Peyer's patch (tissue), 4 donors: ENCODE results near the gene SLC6A2. TPM values are rescaled to one million over a fixed set of nuclear protein-coding genes. Genes with fewer than 3 reads are reported as not detected.

Experiments
- DNase-seq, 3 donors: peaks; one replicate each; pipeline ENCODE4 v3.0.0-alpha.2; 2017 to 2019
- H3K27ac ChIP-seq, 4 donors: fragments of 200-600 bp; sonication (generic); one replicate each; pipeline ENCODE4 v1.5.1; 2016 to 2019
- H3K27me3 ChIP-seq, 2 donors: fragments of 200-600 bp; sonication (generic); one replicate each; pipeline ENCODE4 v1.5.1; 2019
- H3K36me3 ChIP-seq, 3 donors: fragments of 200-600 bp; sonication (generic); one replicate each; pipeline ENCODE4 v1.5.1; 2016 to 2019
- H3K4me1 ChIP-seq, 4 donors: fragments of 200-600 bp; sonication (generic); one replicate each; pipeline ENCODE4 v1.5.1; 2016 to 2019
- H3K4me3 ChIP-seq, 4 donors: fragments of 200-600 bp; sonication (generic); 1 replicate in 3 of 4; 2 replicates in 1 of 4; pipeline ENCODE4 v1.5.1; 2016 to 2019; ENCODE audit warnings: mild to moderate bottlenecking in 1 of 4
- H3K9me3 ChIP-seq, 4 donors: fragments of 200-600 bp; sonication (generic); one replicate each; pipeline ENCODE4 v1.5.1; 2016 to 2019; ENCODE audit warnings: mild to moderate bottlenecking in 1 of 4
- POLR2A ChIP-seq, 2 donors: fragments of 450-650 bp; IDR thresholded peaks; one replicate each; pipeline ENCODE4 v1.5.1; 2017; ENCODE audit warnings: antibody characterized with exemption in 2 of 2, mild to moderate bottlenecking in 2 of 2, moderate library complexity in 2 of 2
- total RNA-seq, 4 donors: library from RNA; depleted of rRNA; stranded (reverse); fragments of >200 nt; gene quantifications; one replicate each; pipeline ENCODE4 v1.1.0, GENCODE V29; 2016
- TF ChIP-seq, protein P1 (sequence below), 6 experiments: fragments of 450-650 bp in 4 of 6; fragments of 200-600 bp in 2 of 6; sonication (generic) in 1 of 6; IDR thresholded peaks; one replicate each; pipeline ENCODE4 v1.5.1; 2017 to 2019; ENCODE audit warnings: antibody characterized with exemption in 6 of 6, mild to moderate bottlenecking in 3 of 6, moderate library complexity in 1 of 6

Gene SLC6A2
- total RNA-seq, 4 donors from 2014 or later, result not detected

DNA sequence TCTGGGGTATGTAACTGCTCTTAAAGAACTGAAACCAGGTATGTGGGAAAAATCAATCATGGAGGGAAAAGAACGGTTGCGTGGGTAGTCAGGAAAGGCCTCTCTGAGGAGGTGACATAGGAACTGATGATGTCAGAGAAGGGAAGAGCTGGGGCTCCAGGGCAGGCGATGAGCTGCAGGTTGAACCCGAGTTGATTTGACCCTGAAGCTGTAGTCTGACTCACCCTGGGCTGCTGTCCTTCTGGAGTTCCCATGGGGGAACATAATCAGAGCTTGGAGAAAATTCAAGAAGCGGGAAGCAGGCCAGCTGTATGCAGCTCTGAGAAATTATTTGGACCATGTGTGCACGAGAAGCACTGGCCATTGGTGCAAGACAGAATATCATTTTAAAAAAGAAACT is 16.7 kb downstream of the SLC6A2 start:
- no peaks in the 10 kb centered on the region for H3K36me3 ChIP-seq
- H3K27me3 ChIP-seq, result no peaks in the 10 kb centered on the region
- DNase-seq, result no peak
- H3K4me1 ChIP-seq, result no peaks in the 10 kb centered on the region
- no peak overlapping the region for H3K4me3 ChIP-seq
- H3K27ac ChIP-seq, result no peak overlapping the region
- H3K9me3 ChIP-seq, result no peaks in the 10 kb centered on the region
- TF ChIP-seq POLR2A (IDR thresholded peaks at IDR 0.05), result no peak
- TF ChIP-seq, protein P1, sequence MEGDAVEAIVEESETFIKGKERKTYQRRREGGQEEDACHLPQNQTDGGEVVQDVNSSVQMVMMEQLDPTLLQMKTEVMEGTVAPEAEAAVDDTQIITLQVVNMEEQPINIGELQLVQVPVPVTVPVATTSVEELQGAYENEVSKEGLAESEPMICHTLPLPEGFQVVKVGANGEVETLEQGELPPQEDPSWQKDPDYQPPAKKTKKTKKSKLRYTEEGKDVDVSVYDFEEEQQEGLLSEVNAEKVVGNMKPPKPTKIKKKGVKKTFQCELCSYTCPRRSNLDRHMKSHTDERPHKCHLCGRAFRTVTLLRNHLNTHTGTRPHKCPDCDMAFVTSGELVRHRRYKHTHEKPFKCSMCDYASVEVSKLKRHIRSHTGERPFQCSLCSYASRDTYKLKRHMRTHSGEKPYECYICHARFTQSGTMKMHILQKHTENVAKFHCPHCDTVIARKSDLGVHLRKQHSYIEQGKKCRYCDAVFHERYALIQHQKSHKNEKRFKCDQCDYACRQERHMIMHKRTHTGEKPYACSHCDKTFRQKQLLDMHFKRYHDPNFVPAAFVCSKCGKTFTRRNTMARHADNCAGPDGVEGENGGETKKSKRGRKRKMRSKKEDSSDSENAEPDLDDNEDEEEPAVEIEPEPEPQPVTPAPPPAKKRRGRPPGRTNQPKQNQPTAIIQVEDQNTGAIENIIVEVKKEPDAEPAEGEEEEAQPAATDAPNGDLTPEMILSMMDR (IDR thresholded peaks at IDR 0.05), result no peak

DNA sequence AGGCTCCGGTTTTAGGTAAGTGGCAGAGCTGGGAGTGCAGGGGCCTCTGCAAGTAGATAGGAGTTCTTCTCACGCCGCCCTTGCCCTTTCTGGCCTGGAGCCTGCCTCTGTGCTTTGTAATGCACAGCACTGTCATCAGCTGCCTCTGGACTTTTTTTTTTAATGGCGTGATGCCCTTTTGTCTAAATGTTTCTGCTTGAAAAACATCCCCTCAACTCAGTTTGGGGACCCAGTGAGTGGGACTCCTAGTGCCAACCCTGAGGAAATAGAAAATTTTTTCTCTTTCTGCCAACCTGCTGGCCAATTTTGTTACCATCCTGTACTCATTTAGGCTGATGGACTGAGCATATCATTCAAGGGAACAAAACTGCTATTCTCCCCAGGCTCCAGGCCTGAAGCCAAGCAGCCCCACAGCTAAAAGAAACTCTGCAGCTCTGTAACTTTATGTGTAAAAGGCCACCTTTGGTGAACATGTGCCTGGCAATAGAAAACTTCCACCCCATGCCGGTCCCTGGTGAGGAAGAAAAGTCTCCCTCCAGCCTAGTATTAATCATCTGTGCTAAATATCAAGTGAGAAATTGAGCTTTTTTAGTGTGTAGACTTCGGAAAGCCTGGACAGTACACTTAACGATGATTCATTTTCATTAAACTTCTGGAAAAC is 22.5 kb downstream of the SLC6A2 start:
- no peak for DNase-seq
- Histone ChIP-seq H3K36me3 (no peaks in the 10 kb centered on the region), H3K4me3 (no peak overlapping the region), H3K4me1 (no peaks in the 10 kb centered on the region), H3K27ac (no peak overlapping the region), H3K27me3 (no peaks in the 10 kb centered on the region), H3K9me3 (no peaks in the 10 kb centered on the region)
- no peak for TF ChIP-seq POLR2A (IDR thresholded peaks at IDR 0.05)
- TF ChIP-seq, protein P1 (IDR thresholded peaks at IDR 0.05), result no peak

DNA sequence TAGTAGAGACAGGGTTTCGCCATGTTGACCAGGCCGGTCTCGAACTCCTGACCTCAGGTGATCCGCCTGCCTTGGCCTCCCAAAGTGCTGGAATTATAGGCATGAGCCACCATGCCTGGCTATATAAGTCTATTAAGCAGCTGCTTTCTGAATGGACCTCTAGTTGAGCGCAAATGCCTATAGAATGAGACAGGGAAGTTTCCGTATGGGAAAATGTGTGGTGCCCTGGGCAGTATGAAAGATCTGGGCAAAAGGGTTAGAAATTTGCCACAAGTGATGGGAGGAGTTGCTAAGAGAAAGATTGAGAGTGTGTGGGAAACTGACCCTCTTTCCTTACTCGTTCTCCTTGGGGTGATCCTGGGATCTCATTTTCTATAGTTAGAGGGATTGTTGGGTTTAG is 26.3 kb downstream of the SLC6A2 start:
- Histone ChIP-seq H3K27ac (no peak overlapping the region), H3K9me3 (no peaks in the 10 kb centered on the region), H3K27me3 (no peaks in the 10 kb centered on the region), H3K36me3 (no peaks in the 10 kb centered on the region), H3K4me1 (no peaks in the 10 kb centered on the region), H3K4me3 (no peak overlapping the region)
- TF ChIP-seq, protein P1 (IDR thresholded peaks at IDR 0.05), result no peak
- no peak for TF ChIP-seq POLR2A (IDR thresholded peaks at IDR 0.05)
- no peak for DNase-seq

DNA sequence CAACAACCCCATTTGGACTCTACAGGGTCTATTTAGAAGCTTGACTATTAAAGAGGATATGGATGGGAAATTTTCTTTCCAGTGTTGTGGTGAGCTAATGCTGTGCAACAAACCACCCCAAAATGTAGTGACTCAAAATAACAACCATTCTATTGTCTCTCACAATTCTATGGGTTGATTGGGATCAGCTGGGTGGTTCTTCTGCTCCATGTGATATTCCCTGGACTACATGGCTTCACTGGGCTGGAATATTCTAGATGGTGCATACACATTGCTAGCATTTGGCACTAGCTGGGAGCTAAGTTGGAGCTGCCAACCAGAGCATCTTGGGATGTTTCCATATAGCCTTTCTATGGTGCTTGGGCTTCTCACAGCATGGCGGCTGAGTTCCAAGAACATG is 30.2 kb downstream of the SLC6A2 start:
- H3K27me3 ChIP-seq, result no peaks in the 10 kb centered on the region
- H3K9me3 ChIP-seq, result no peaks in the 10 kb centered on the region
- DNase-seq, result no peak
- no peak overlapping the region for H3K4me3 ChIP-seq
- H3K36me3 ChIP-seq, result no peaks in the 10 kb centered on the region
- no peak for TF ChIP-seq POLR2A (IDR thresholded peaks at IDR 0.05)
- TF ChIP-seq, protein P1 (IDR thresholded peaks at IDR 0.05), result no peak
- no peaks in the 10 kb centered on the region for H3K4me1 ChIP-seq
- H3K27ac ChIP-seq, result no peak overlapping the region

DNA sequence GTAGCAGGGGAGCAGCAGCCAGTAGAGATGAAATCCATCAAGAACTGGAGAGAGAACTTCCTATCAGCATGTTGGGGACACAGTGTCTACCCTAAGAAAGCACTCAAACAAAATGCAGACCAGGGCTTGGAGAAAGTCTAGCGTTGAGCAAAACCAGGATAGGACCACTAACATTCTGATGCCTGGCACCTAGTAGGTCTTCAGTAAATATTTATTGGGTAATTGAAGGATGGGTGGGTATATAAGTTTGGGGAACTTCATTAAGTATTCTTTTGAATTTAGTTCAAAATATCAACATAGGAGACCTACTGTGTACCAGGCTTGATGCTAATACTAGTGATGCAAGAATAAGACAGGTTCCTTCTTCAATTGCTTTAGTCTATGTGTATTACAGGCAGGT is 30.9 kb downstream of the SLC6A2 start:
- Histone ChIP-seq H3K9me3 (no peaks in the 10 kb centered on the region), H3K36me3 (no peaks in the 10 kb centered on the region), H3K27ac (no peak overlapping the region), H3K27me3 (no peaks in the 10 kb centered on the region), H3K4me3 (no peak overlapping the region), H3K4me1 (no peaks in the 10 kb centered on the region)
- TF ChIP-seq POLR2A (IDR thresholded peaks at IDR 0.05), result no peak
- TF ChIP-seq, protein P1 (IDR thresholded peaks at IDR 0.05), result no peak
- no peak for DNase-seq

DNA sequence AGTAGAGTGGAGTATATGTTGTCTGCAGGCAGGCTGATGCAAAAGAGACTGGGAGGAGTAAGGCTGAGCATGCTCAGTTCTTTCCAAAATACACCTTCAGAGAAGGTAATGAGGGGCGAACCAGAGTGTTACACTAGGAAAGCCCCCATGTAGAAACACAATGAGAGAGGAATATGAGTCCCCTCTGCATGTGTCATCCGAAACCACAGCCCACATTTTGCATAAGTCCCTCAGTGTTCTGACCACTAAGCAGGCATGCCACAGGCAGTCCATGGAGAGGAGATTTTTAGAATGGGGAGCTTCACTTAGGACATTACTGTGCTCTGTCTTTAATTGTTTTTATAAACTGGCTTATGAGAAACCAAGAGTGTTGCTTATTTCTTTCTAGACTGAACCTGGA is 32.0 kb downstream of the SLC6A2 start:
- H3K36me3 ChIP-seq, result no peaks in the 10 kb centered on the region
- no peak for TF ChIP-seq POLR2A (IDR thresholded peaks at IDR 0.05)
- TF ChIP-seq, protein P1 (IDR thresholded peaks at IDR 0.05), result no peak
- no peaks in the 10 kb centered on the region for H3K9me3 ChIP-seq
- no peaks in the 10 kb centered on the region for H3K4me1 ChIP-seq
- H3K27ac ChIP-seq, result no peak overlapping the region
- no peaks in the 10 kb centered on the region for H3K27me3 ChIP-seq
- no peak for DNase-seq
- H3K4me3 ChIP-seq, result no peak overlapping the region
